Cardiac septum (tissue), 1 donor: ENCODE data around the gene TGFB2. TPM values are rescaled to one million over a fixed set of nuclear protein-coding genes. Genes with fewer than 3 reads are reported as not detected.

Experiments used
- DNase-seq: peaks from one replicate; pipeline ENCODE4 v3.0.0-alpha.2; 2020; ENCODE audit warnings: low spot score
- intact Hi-C: fragments of 100-400 bp; cut with DNase I; formaldehyde crosslinking; loops from one replicate; pipeline ENCODE4 v1.14.0; 2022
- total RNA-seq: library from RNA; stranded (reverse); fragmentation: NEBNext Ultra II Directional; extraction: Animal tissue kit (Norgen Biotek cat#: 25700); gene quantifications from one replicate; pipeline ENCODE4 v1.2.1, GENCODE V29; 2021
- donor health status: DM: no; HTN: no; CAD: no.

Gene TGFB2
- total RNA-seq, 1 donor from 2014 or later: 40.5 TPM

GRCh38 chr1:218408942-218409341, 63.8 kb downstream of the TGFB2 start:
- intact Hi-C loops: no loop called here
- DNase-seq: no peak

DNA sequence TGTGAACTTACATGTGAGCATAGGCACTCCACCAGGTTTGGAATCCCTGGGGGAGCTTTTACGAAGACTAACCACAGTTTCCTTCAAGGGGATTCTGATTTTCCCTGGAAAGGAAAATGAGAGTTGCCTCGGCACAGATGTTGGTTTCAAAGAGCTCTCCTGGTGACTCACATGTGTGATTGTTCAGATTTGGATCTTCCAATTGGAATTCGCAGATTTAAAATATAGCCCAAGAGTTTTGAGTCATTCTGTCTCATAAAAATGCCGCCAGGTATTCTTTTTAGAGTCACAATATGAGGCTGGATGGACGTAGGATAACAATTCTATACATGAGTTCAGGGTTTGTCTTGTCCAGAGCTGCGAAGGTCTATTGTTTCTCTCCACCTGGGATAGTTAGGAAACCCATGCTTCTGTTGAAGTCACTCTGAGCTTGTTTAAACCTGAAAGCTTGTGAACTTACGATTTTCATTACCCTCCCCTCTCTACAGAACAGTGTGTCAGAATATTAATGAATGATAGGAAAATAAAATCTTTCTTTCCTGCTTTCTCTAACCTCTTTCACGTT, 64.9 kb downstream of the TGFB2 start:
- no peak for DNase-seq
- intact Hi-C loops: no loop called here

- no peak for DNase-seq
- intact Hi-C loops: no loop called here
These were observed 66.0 kb downstream of the TGFB2 start for GRCh38 chr1:218411101-218411500.

- no peak for DNase-seq
- intact Hi-C loops: no loop called here
These were observed 67.0 kb downstream of the TGFB2 start for GRCh38 chr1:218412171-218412570.

GRCh38 chr1:218413179-218413578, 68.0 kb downstream of the TGFB2 start:
- no peak for DNase-seq
- intact Hi-C loops: no loop called here

- intact Hi-C loops: no loop called here
These were observed 69.1 kb downstream of the TGFB2 start for GRCh38 chr1:218414060-218414728.

DNA sequence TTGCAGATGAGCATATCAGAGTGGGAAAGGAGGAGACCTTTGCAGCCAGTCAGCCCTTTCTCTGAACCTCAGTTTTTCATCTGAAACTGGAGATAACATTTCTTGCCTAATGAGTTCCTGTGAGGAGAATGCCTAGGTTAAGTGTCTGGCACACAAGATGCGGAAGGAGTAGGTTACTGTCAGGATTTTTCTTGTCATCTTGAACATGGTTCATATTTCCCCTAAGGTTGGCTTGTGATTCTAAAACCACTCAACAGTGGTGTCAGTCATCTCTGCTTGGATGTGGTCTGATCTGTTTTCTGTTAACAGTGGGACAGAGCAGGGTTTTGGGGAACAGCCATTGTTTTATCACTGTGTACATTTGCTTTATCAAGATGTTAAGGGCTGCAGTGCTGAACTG, 70.6 kb downstream of the TGFB2 start:
- no peak for DNase-seq
- intact Hi-C loops: no loop called here

More at GRCh38 chr1:218414060-218414728, 69.1 kb downstream of the TGFB2 start:
- no peak for DNase-seq

GRCh38 chr1:218421531-218421930, 76.4 kb downstream of the TGFB2 start:
- intact Hi-C loops: no loop called here
- DNase-seq: no peak

GRCh38 chr1:218424502-218424901, 79.4 kb downstream of the TGFB2 start:
- DNase-seq: no peak
- intact Hi-C loops: no loop called here

DNA sequence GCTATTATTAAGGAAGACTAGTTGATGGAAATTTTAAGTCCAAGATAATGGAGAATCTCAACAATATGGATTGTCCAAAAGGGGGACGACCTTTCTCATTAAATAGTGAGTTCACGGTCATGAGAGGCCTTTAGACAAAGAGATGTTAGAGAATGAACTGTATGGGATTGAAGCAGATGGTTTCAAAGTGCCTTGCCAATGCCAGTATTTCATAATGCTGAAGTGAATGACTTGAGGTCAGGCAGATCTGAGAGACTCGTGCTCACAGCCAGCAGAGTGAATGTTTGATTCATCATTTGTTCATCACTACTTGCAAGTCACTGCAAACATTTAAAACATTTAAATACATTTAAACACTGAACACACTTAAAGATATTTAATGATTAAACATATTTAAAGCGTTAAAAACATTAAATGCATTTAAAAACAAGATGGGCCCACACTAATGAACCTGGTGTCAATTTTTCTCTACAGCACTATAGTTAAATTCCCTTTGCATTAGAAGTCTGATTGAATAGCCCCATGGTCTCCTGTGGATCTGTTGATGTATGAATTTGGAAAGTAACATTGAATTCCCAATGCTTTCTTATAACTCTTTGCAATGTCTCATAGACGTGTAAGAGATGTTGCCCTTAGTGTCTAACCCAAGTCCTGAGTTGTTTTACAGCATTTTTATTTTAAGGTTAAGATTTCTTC, 80.7 kb downstream of the TGFB2 start:
- intact Hi-C loops: no loop called here
- DNase-seq: no peak

DNA sequence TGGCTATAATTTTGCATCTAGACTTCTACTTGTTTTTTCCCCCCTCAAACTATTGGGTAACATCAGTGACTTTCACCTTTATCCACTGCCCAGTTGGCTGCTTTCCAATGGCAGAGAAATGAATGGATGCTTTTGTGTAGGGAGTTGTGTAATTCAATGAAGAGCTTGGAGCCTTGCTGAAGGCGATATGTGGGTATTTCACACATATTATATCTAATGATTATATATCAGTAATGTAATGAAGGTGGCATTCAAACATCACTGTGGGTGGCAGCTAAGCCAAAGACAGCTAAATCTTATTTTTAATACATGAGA, 81.2 kb downstream of the TGFB2 start:
- intact Hi-C loops: no loop called here
- DNase-seq: no peak

DNA sequence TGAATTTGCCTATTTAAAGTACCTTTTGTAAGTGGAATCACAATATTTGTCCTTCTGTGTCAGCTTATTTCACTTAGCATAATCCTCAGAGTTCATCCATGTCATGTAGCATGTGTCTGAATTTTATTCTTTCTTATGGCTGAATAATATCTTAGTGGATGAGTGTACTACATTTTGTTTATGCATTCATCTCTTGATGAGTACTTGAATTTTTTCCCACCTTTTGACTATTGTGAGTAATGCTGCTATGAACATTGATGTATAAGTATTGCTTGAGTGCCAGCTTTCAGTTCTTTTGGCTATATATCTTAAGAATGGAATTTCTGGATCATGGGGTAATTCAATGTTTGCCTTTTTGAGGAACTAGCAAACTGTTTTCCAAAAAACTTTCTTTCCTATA, 84.2 kb downstream of the TGFB2 start:
- DNase-seq: no peak
- intact Hi-C loops: no loop called here

GRCh38 chr1:218430346-218430745, 85.2 kb downstream of the TGFB2 start:
- no peak for DNase-seq
- intact Hi-C loops: no loop called here

GRCh38 chr1:218430822-218431221, 85.7 kb downstream of the TGFB2 start:
- intact Hi-C loops: no loop called here
- DNase-seq: no peak

DNA sequence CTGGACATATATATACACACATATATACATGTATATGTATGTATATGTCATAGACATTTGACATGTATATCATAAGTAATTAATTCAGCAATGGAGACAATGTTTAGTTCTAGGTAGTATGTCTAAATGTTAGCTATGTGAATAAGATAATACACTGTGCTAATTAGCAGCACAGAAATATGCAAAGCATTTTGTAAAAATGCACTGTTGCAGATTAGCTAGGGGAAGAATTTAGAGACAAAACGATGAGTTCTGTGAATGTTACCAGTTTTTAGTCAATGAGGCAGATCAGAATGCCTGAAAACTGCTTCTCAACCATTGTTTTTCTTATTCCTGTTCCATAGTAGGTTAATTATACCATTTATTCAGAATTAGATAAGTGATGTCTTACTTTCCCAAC, 86.3 kb downstream of the TGFB2 start:
- DNase-seq: no peak
- intact Hi-C loops: no loop called here

- DNase-seq: no peak
- intact Hi-C loops: no loop called here
These were observed 88.6 kb downstream of the TGFB2 start for GRCh38 chr1:218433744-218434143.

- intact Hi-C loops: loop anchor here (5.0 kb wide), 2 partner anchors 48 to 88 kb away; partner anchors contain the start of gene TGFB2
- no peak for DNase-seq
These were observed 90.4 kb downstream of the TGFB2 start for GRCh38 chr1:218435528-218435927.

- DNase-seq: no peak
- intact Hi-C loops: loop anchor here (5.0 kb wide), 2 partner anchors 49 to 89 kb away; partner anchors contain the start of gene TGFB2
These were observed 91.2 kb downstream of the TGFB2 start for GRCh38 chr1:218436346-218436745.

DNA sequence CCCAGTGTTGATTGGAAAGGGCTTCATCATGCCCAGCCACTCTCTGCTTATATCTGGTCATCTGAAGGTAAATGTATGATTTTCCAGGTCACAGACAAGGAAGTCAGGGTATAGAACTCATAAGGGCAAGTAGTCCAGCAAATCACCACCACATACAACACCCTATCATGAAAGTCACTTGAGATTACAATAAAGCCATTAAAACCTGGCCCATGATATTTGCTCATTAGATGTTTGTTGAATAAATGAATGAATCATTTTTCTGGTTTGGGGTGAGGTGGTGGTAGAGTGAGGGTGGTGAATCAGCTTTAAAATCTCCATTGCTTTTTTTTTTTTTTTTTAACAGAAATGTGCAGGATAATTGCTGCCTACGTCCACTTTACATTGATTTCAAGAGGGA, 91.9 kb downstream of the TGFB2 start:
- no peak for DNase-seq
- intact Hi-C loops: loop anchor here (5.0 kb wide), 2 partner anchors 50 to 90 kb away; partner anchors contain the start of gene TGFB2

DNA sequence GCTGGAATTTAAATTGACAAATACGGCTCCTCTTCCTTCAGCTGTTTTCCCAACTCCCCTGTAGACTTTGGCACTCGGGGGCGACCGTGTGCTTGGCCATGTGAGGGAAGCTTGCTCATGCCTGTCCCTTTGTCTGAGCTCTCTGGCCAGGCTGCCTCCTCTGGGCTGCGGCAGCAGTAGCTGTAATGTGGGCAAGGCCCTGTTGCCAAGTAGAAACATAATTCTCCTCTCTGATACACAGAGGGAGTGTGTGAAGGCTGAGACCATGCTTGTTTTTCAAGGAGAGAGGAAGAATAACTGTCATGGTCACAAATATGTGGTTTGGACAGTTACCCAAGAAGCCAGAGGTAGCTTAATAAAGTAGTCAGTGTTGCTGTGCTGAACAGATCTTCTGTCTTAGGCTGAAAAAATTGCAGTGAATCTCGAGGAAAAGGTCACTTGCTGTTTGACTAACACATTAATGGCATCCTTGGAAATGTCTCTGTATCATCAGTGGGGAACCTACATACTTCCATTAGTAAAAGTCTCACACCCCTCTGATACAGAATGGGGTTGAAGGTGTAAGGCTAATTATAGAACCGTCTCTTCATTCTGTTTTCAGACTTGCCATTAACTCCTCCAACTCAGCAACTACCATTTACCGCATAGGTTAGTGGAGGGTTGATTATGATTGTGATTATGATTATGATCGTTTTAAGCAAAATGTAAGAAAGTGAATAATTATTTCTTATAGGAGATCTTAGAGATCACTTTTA, 94.6 kb downstream of the TGFB2 start:
- no peak for DNase-seq
- intact Hi-C loops: loop anchor here (5.0 kb wide), 2 partner anchors 52 to 92 kb away; partner anchors contain the start of gene TGFB2
